ENCODE data around the gene GJE1. TPM values are rescaled to one million over a fixed set of nuclear protein-coding genes. Genes with fewer than 3 reads are reported as not detected.

Gene GJE1
- total RNA-seq, 1 donor from 2014 or later = not detected

GRCh38 chr6:142171351-142171750, 38.6 kb downstream of the GJE1 start:
- no peak for TF ChIP-seq CTCF (IDR thresholded peaks at IDR 0.05; ENCODE audit: insufficient read depth, low read length, poor library complexity, severe bottlenecking)

GRCh38 chr6:142172758-142173157, 40.0 kb downstream of the GJE1 start:
- TF ChIP-seq CTCF (IDR thresholded peaks at IDR 0.05; ENCODE audit: insufficient read depth, low read length, poor library complexity, severe bottlenecking) = no peak
- Histone ChIP-seq H3K36me3 (ENCODE audit: control insufficient read depth, insufficient read depth, low read length) (no peaks in the 10 kb centered on the region), H3K4me3 (ENCODE audit: low read depth, low read length) (no peak overlapping the region), H3K27me3 (ENCODE audit: control insufficient read depth, insufficient read depth, low read length) (no peaks in the 10 kb centered on the region)
- no peak for DNase-seq (ENCODE audit: low read depth)

More at GRCh38 chr6:142171351-142171750, 38.6 kb downstream of the GJE1 start:
- no peak overlapping the region for H3K4me3 ChIP-seq (ENCODE audit: low read depth, low read length)
- DNase-seq (ENCODE audit: low read depth) = no peak
- no peaks in the 10 kb centered on the region for H3K27me3 ChIP-seq (ENCODE audit: control insufficient read depth, insufficient read depth, low read length)
- no peaks in the 10 kb centered on the region for H3K36me3 ChIP-seq (ENCODE audit: control insufficient read depth, insufficient read depth, low read length)

DNA sequence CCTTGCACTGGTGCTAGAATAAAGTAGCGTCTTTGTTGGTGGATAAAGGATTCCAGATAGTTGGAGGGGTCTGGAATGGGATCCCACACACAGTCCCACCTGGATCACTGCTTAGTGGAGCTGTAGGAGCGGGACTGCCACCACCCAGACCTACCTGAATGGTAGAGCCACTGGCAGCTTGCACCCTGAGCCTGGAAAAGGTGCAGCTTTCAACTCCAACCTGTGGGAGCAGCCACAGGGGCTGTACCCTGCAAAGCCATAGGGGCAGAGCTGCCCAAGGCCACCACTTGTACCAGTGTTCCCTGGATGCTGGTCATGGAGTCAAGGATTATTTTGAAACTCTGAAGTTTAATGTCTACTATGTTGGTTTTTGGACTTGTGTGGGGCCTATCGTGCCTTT, 41.3 kb downstream of the GJE1 start:
- Histone ChIP-seq H3K27me3 (ENCODE audit: control insufficient read depth, insufficient read depth, low read length) (no peaks in the 10 kb centered on the region), H3K36me3 (ENCODE audit: control insufficient read depth, insufficient read depth, low read length) (no peaks in the 10 kb centered on the region), H3K4me3 (ENCODE audit: low read depth, low read length) (no peak overlapping the region)
- no peak for TF ChIP-seq CTCF (IDR thresholded peaks at IDR 0.05; ENCODE audit: insufficient read depth, low read length, poor library complexity, severe bottlenecking)
- no peak for DNase-seq (ENCODE audit: low read depth)

DNA sequence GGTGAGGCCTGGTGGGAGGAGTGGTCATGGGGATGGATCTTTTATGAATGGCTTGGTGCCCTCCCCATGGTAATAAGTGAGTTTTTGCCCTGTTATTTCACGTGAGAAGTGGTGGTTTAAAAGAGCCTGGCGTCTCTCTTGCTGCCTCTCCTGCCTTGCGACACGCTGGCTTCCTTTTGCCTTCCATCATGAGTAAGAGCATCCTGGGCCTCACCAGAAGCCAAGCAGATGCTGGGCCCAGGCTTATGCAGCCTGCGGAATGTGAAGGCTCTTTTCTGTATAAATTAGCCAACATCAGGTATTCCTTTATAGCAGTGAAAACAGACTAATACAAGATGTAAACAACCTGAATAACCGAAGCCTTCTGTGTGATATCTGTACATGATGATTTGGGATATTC, 42.0 kb downstream of the GJE1 start:
- TF ChIP-seq CTCF (IDR thresholded peaks at IDR 0.05; ENCODE audit: insufficient read depth, low read length, poor library complexity, severe bottlenecking) = no peak

DNA sequence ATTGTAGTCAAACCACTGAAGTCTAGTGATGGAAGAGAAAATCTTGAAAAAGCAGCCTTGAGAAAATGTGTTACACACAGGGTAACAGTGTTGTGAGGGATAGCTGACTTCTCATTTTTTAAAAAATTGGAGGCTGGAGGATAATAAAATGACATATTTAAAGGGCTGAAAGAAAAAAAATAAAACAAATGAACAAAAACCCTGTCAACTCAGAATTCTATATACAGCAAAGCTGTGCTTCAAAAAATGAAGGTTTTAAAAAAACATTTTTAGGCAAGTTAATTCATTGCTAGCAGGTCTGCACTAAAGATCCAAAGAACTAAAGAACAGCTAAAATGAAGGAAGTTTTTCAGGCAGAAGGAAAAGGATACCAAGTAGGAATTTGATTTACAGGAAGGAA, 45.4 kb downstream of the GJE1 start:
- DNase-seq (ENCODE audit: low read depth) = no peak
- TF ChIP-seq CTCF (IDR thresholded peaks at IDR 0.05; ENCODE audit: insufficient read depth, low read length, poor library complexity, severe bottlenecking) = no peak
- no peaks in the 10 kb centered on the region for H3K27me3 ChIP-seq (ENCODE audit: control insufficient read depth, insufficient read depth, low read length)
- H3K36me3 ChIP-seq (ENCODE audit: control insufficient read depth, insufficient read depth, low read length) = no peaks in the 10 kb centered on the region
- no peak overlapping the region for H3K4me3 ChIP-seq (ENCODE audit: low read depth, low read length)

More for the DNA sequence above, 42.0 kb downstream of the GJE1 start:
- H3K27me3 ChIP-seq (ENCODE audit: control insufficient read depth, insufficient read depth, low read length) = no peaks in the 10 kb centered on the region
- no peak for DNase-seq (ENCODE audit: low read depth)
- H3K4me3 ChIP-seq (ENCODE audit: low read depth, low read length) = no peak overlapping the region
- H3K36me3 ChIP-seq (ENCODE audit: control insufficient read depth, insufficient read depth, low read length) = no peaks in the 10 kb centered on the region

- no peak for TF ChIP-seq CTCF (IDR thresholded peaks at IDR 0.05; ENCODE audit: insufficient read depth, low read length, poor library complexity, severe bottlenecking)
- Histone ChIP-seq H3K36me3 (ENCODE audit: control insufficient read depth, insufficient read depth, low read length) (no peaks in the 10 kb centered on the region), H3K27me3 (ENCODE audit: control insufficient read depth, insufficient read depth, low read length) (no peaks in the 10 kb centered on the region), H3K4me3 (ENCODE audit: low read depth, low read length) (no peak overlapping the region)
- DNase-seq (ENCODE audit: low read depth) = no peak
Observed at GRCh38 chr6:142182004-142182403, 49.3 kb downstream of the GJE1 start.

Data from kidney epithelial cell (primary cell).